ENCODE results near the gene CAPN15. TPM values are rescaled to one million over a fixed set of nuclear protein-coding genes. Genes with fewer than 3 reads are reported as not detected.

Gene CAPN15
- total and polyA plus RNA-seq, 4 donors: 14.4 to 64.1 (median 38.9) TPM

DNA sequence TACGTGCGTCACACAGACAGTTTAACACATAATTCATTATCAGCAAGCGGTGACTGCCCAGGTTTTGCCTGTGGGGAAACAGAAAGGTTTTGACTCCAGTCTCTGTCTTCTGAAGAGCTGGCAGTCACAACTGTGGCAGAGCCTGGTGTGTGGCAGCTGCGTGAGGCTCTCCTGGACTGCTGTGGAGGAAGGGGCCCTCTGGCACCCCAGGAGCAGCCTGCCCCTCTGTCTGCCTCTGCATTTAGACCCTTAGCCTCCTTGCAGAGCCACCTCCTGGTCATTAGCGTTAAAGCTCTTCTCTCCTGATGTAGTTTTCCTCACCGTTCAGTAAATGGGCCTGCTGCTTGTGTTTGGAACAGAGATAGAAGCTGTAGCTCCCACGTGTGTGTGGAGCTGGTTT is 73.3 kb downstream of the CAPN15 start:
- Histone ChIP-seq H3K36me3 (ENCODE audit: control insufficient read depth in 4 of 4, insufficient read depth in 4 of 4, low read length in 4 of 4) (peaks cover 0 to 14% (median 7%) of the 10 kb centered on the region in 4 donors), H3K9me3 (ENCODE audit: control insufficient read depth in 4 of 4, insufficient read depth in 3 of 4, low read length in 3 of 4) (no peaks in the 10 kb centered on the region), H3K9ac (ENCODE audit: insufficient read depth in 1 of 2, low read length in 2 of 2) (no peak overlapping the region), H3K4me1 (ENCODE audit: control insufficient read depth in 5 of 5, insufficient read depth in 5 of 5, low read length in 5 of 5) (peaks cover 0 to 2% (median 0%) of the 10 kb centered on the region in 5 donors), H3K27me3 (ENCODE audit: control insufficient read depth in 3 of 3, insufficient read depth in 3 of 3, low read length in 2 of 3) (no peaks in the 10 kb centered on the region), H3K27ac (ENCODE audit: low read depth in 1 of 2, low read length in 1 of 2) (no peak overlapping the region), H3K4me3 (no peak overlapping the region)
- DNase-seq (no peak), ATAC-seq (ENCODE audit: insufficient read depth, low FRiP score) (no peak)
- WGBS, 2 donors: 43 to 57% methylated on average over 7 of the region's 7 CpGs
- TF ChIP-seq, protein P1, sequence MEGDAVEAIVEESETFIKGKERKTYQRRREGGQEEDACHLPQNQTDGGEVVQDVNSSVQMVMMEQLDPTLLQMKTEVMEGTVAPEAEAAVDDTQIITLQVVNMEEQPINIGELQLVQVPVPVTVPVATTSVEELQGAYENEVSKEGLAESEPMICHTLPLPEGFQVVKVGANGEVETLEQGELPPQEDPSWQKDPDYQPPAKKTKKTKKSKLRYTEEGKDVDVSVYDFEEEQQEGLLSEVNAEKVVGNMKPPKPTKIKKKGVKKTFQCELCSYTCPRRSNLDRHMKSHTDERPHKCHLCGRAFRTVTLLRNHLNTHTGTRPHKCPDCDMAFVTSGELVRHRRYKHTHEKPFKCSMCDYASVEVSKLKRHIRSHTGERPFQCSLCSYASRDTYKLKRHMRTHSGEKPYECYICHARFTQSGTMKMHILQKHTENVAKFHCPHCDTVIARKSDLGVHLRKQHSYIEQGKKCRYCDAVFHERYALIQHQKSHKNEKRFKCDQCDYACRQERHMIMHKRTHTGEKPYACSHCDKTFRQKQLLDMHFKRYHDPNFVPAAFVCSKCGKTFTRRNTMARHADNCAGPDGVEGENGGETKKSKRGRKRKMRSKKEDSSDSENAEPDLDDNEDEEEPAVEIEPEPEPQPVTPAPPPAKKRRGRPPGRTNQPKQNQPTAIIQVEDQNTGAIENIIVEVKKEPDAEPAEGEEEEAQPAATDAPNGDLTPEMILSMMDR (IDR thresholded peaks at IDR 0.05; ENCODE audit: control extremely low read depth, extremely low read depth): no peak

DNA sequence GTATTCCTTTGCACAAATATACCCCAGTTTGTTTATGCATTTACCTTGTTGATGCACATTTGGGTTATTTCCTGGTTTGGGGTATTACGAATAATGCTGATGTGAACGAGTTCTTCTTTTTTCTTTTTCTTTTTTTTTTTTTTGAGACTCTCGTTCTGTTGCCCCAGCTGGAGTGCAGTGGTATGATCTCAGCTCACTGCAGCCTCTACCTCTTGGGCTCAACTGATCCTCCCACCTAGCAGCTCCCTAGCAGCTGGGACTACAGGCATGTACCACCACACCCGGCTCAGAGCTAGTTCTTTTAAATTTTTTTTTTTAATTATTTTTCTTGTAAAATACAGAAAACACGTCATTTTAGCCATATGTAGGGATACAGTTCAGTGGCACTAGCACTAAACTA is 76.4 kb downstream of the CAPN15 start:
- H3K27ac ChIP-seq (ENCODE audit: low read depth in 1 of 2, low read length in 1 of 2): no peak overlapping the region
- WGBS, 2 donors: 56 to 71% methylated on average over 5 of the region's 5 CpGs

More for the DNA sequence above, 76.4 kb downstream of the CAPN15 start:
- Histone ChIP-seq H3K36me3 (ENCODE audit: control insufficient read depth in 4 of 4, insufficient read depth in 4 of 4, low read length in 4 of 4) (peaks cover 0 to 10% (median 4%) of the 10 kb centered on the region in 4 donors), H3K9ac (ENCODE audit: insufficient read depth in 1 of 2, low read length in 2 of 2) (no peak overlapping the region), H3K4me3 (no peak overlapping the region), H3K4me1 (ENCODE audit: control insufficient read depth in 5 of 5, insufficient read depth in 5 of 5, low read length in 5 of 5) (peaks cover 0 to 4% (median 0%) of the 10 kb centered on the region in 5 donors), H3K9me3 (ENCODE audit: control insufficient read depth in 4 of 4, insufficient read depth in 3 of 4, low read length in 3 of 4) (no peaks in the 10 kb centered on the region), H3K27me3 (ENCODE audit: control insufficient read depth in 3 of 3, insufficient read depth in 3 of 3, low read length in 2 of 3) (no peaks in the 10 kb centered on the region)
- no peak for ATAC-seq (ENCODE audit: insufficient read depth, low FRiP score)
- TF ChIP-seq, protein P1 (IDR thresholded peaks at IDR 0.05; ENCODE audit: control extremely low read depth, extremely low read depth): no peak
- DNase-seq: no peak

Small RNA genes lying within 50 kb of the gene (small RNA-seq; reads per million reads assigned to genes)
- gene MIR3176 (ENCODE audit: low replicate concordance): 0.52 reads per million, percentile 62 among the genes with 10 or more reads in this experiment
- 0.06 reads per million for gene MIR5587 (ENCODE audit: low replicate concordance)
- gene Z98883.1 (ENCODE audit: low replicate concordance): not detected

Other genes with a start within 250 kb of the CAPN15 start
- under 1 TPM in 1 of 2 donors, not detected in 1; 0.58 TPM for gene ARHGDIG, start 247.1 kb upstream of the CAPN15 start, total RNA-seq
- under 1 TPM; 0.07 to 0.26 TPM for gene ARHGDIG, start 247.1 kb upstream of the CAPN15 start, polyA plus RNA-seq
- gene PDIA2, start 244.5 kb upstream of the CAPN15 start, total RNA-seq: under 1 TPM; 0.20 to 0.28 TPM
- under 1 TPM; 0.19 to 0.65 TPM for gene PDIA2, start 244.5 kb upstream of the CAPN15 start, polyA plus RNA-seq
- gene AXIN1, start 175.0 kb upstream of the CAPN15 start, total RNA-seq: 10 to 100 TPM; 16.9 to 25.9 TPM
- 10 to 100 TPM; 18.5 to 20.2 TPM for gene AXIN1, start 175.0 kb upstream of the CAPN15 start, polyA plus RNA-seq
- gene MRPL28, start 157.2 kb upstream of the CAPN15 start, total RNA-seq: 10 to 100 TPM; 31.9 to 65.0 TPM
- 10 to 100 TPM; 89.4 to 98.9 TPM for gene MRPL28, start 157.2 kb upstream of the CAPN15 start, polyA plus RNA-seq
- gene PGAP6, start 145.7 kb upstream of the CAPN15 start, total RNA-seq: 10 to 100 TPM; 38.0 to 71.5 TPM
- 10 to 100 TPM; 64.8 to 100.0 TPM for gene PGAP6, start 145.7 kb upstream of the CAPN15 start, polyA plus RNA-seq
- gene NME4, start 130.5 kb upstream of the CAPN15 start, total RNA-seq: 10 to 100 TPM; 18.0 to 68.7 TPM
- 10 to 100 TPM; 64.0 to 67.6 TPM for gene NME4, start 130.5 kb upstream of the CAPN15 start, polyA plus RNA-seq
- gene DECR2, start 125.8 kb upstream of the CAPN15 start, total RNA-seq: 10 to 100 TPM in 1 of 2 donors, 1 to 10 TPM in 1; 5.2 to 18.3 TPM
- 10 to 100 TPM; 13.3 to 18.1 TPM for gene DECR2, start 125.8 kb upstream of the CAPN15 start, polyA plus RNA-seq
- 10 to 100 TPM; 20.8 to 38.3 TPM for gene RAB11FIP3, start 102.1 kb upstream of the CAPN15 start, total RNA-seq
- gene RAB11FIP3, start 102.1 kb upstream of the CAPN15 start, polyA plus RNA-seq: 10 to 100 TPM; 20.7 to 22.2 TPM
- gene PRR35, start 32.7 kb downstream of the CAPN15 start, total RNA-seq: not detected
- gene PRR35, start 32.7 kb downstream of the CAPN15 start, polyA plus RNA-seq: not detected
- gene NHLRC4, start 39.3 kb downstream of the CAPN15 start, total RNA-seq: 1 to 10 TPM; 7.0 to 8.6 TPM
- gene NHLRC4, start 39.3 kb downstream of the CAPN15 start, polyA plus RNA-seq: 1 to 10 TPM; 2.3 to 4.5 TPM
- gene PIGQ, start 42.3 kb downstream of the CAPN15 start, total RNA-seq: 10 to 100 TPM; 34.9 to 81.2 TPM
- 10 to 100 TPM; 41.5 to 98.2 TPM for gene PIGQ, start 42.3 kb downstream of the CAPN15 start, polyA plus RNA-seq
- 10 to 100 TPM; 25.1 to 58.9 TPM for gene RAB40C, start 62.4 kb downstream of the CAPN15 start, total RNA-seq
- gene RAB40C, start 62.4 kb downstream of the CAPN15 start, polyA plus RNA-seq: 10 to 100 TPM; 34.0 to 53.8 TPM
- 1 to 10 TPM in 1 of 2 donors, under 1 TPM in 1; 0.31 to 2.5 TPM for gene WFIKKN1, start 103.3 kb downstream of the CAPN15 start, total RNA-seq
- gene WFIKKN1, start 103.3 kb downstream of the CAPN15 start, polyA plus RNA-seq: under 1 TPM; 0.44 to 0.79 TPM
- gene METTL26, start 108.6 kb downstream of the CAPN15 start, total RNA-seq: 10 to 100 TPM; 36.1 to 89.8 TPM
- 100 to 1,000 TPM; 138 to 200 TPM for gene METTL26, start 108.6 kb downstream of the CAPN15 start, polyA plus RNA-seq
- gene MCRIP2, start 114.1 kb downstream of the CAPN15 start, total RNA-seq: 10 to 100 TPM in 1 of 2 donors, 1 to 10 TPM in 1; 9.1 to 61.6 TPM
- 100 to 1,000 TPM in 1 of 2 donors, 10 to 100 TPM in 1; 45.0 to 109 TPM for gene MCRIP2, start 114.1 kb downstream of the CAPN15 start, polyA plus RNA-seq
- 10 to 100 TPM; 22.4 to 74.2 TPM for gene WDR90, start 121.7 kb downstream of the CAPN15 start, total RNA-seq
- gene WDR90, start 121.7 kb downstream of the CAPN15 start, polyA plus RNA-seq: 10 to 100 TPM; 18.6 to 33.4 TPM
- gene RHOT2, start 140.4 kb downstream of the CAPN15 start, total RNA-seq: 100 to 1,000 TPM in 1 of 2 donors, 10 to 100 TPM in 1; 40.5 to 121 TPM
- 100 to 1,000 TPM; 111 to 119 TPM for gene RHOT2, start 140.4 kb downstream of the CAPN15 start, polyA plus RNA-seq
- 1 to 10 TPM in 1 of 2 donors, under 1 TPM in 1; 0.91 to 5.4 TPM for gene RHBDL1, start 148.0 kb downstream of the CAPN15 start, total RNA-seq
- gene RHBDL1, start 148.0 kb downstream of the CAPN15 start, polyA plus RNA-seq: 1 to 10 TPM in 1 of 2 donors, under 1 TPM in 1; 0.98 to 2.2 TPM
- gene STUB1, start 152.7 kb downstream of the CAPN15 start, total RNA-seq: 100 to 1,000 TPM in 1 of 2 donors, 10 to 100 TPM in 1; 58.8 to 131 TPM
- gene STUB1, start 152.7 kb downstream of the CAPN15 start, polyA plus RNA-seq: 100 to 1,000 TPM; 113 to 131 TPM
- gene JMJD8, start 156.6 kb downstream of the CAPN15 start, total RNA-seq: 10 to 100 TPM; 32.5 to 90.3 TPM
- gene JMJD8, start 156.6 kb downstream of the CAPN15 start, polyA plus RNA-seq: 10 to 100 TPM; 48.4 to 67.5 TPM
- 10 to 100 TPM in 1 of 2 donors, 1 to 10 TPM in 1; 8.1 to 16.3 TPM for gene WDR24, start 162.7 kb downstream of the CAPN15 start, total RNA-seq
- 1 to 10 TPM; 8.1 to 9.8 TPM for gene WDR24, start 162.7 kb downstream of the CAPN15 start, polyA plus RNA-seq
- 1 to 10 TPM in 1 of 2 donors, under 1 TPM in 1; 0.14 to 7.4 TPM for gene FBXL16, start 178.1 kb downstream of the CAPN15 start, total RNA-seq
- gene FBXL16, start 178.1 kb downstream of the CAPN15 start, polyA plus RNA-seq: 1 to 10 TPM in 1 of 2 donors, under 1 TPM in 1; 0.93 to 5.0 TPM
- 10 to 100 TPM; 10.9 to 67.3 TPM for gene METRN, start 187.4 kb downstream of the CAPN15 start, total RNA-seq
- gene METRN, start 187.4 kb downstream of the CAPN15 start, polyA plus RNA-seq: 10 to 100 TPM; 30.3 to 52.7 TPM
- gene ANTKMT, start 193.4 kb downstream of the CAPN15 start, total RNA-seq: 10 to 100 TPM in 1 of 2 donors, 1 to 10 TPM in 1; 9.2 to 65.7 TPM
- 10 to 100 TPM; 35.5 to 56.3 TPM for gene ANTKMT, start 193.4 kb downstream of the CAPN15 start, polyA plus RNA-seq
- gene CCDC78, start 198.7 kb downstream of the CAPN15 start, total RNA-seq: 10 to 100 TPM; 35.7 to 71.6 TPM
- gene CCDC78, start 198.7 kb downstream of the CAPN15 start, polyA plus RNA-seq: 10 to 100 TPM; 25.6 to 38.3 TPM
- 10 to 100 TPM in 1 of 2 donors, 1 to 10 TPM in 1; 4.1 to 26.7 TPM for gene HAGHL, start 199.4 kb downstream of the CAPN15 start, total RNA-seq
- 10 to 100 TPM; 13.0 to 13.1 TPM for gene HAGHL, start 199.4 kb downstream of the CAPN15 start, polyA plus RNA-seq
- 10 to 100 TPM; 31.2 to 40.6 TPM for gene CIAO3, start 213.3 kb downstream of the CAPN15 start, total RNA-seq
- 10 to 100 TPM; 21.0 to 30.2 TPM for gene CIAO3, start 213.3 kb downstream of the CAPN15 start, polyA plus RNA-seq
- gene MSLN, start 233.0 kb downstream of the CAPN15 start, total RNA-seq: 100 to 1,000 TPM in 1 of 2 donors, 10 to 100 TPM in 1; 98.8 to 155 TPM
- 100 to 1,000 TPM; 116 to 125 TPM for gene MSLN, start 233.0 kb downstream of the CAPN15 start, polyA plus RNA-seq

Data from lung (tissue), 13 donors.